Hematopoietic multipotent progenitor cell (in vitro differentiated cells): Measurements from ENCODE around the gene LY6G6F. TPM values are rescaled to one million over a fixed set of nuclear protein-coding genes. Genes with fewer than 3 reads are reported as not detected.

Experiments
- DNase-seq, 3 donors: peaks; one replicate each; pipeline ENCODE4 v3.0.0-alpha.2; 2011 to 2015; ENCODE audit warnings: low read depth in 2 of 3, low spot score in 2 of 3
- small RNA-seq: library from RNA; depleted of rRNA; stranded (forward); fragments of <200 nt; gene quantifications from one replicate; pipeline ENCODE3, GENCODE V24; 2012
- total RNA-seq: library from RNA; depleted of rRNA; stranded (reverse); fragments of >200 nt; gene quantifications from one replicate; pipeline ENCODE4 v1.2.3, GENCODE V29; 2012

The LY6G6F gene
- total RNA-seq, 1 donor: 0.54 TPM

GRCh38 chr6:31737315-31737990 is 30.8 kb downstream of the LY6G6F start:
- DNase-seq: peak in 2 of 3 donors; percentile 68 to 93

- DNase-seq: peak; percentile 51 to 96 (median 92)
These were observed 31.6 kb downstream of the LY6G6F start for GRCh38 chr6:31737991-31738979.

DNA sequence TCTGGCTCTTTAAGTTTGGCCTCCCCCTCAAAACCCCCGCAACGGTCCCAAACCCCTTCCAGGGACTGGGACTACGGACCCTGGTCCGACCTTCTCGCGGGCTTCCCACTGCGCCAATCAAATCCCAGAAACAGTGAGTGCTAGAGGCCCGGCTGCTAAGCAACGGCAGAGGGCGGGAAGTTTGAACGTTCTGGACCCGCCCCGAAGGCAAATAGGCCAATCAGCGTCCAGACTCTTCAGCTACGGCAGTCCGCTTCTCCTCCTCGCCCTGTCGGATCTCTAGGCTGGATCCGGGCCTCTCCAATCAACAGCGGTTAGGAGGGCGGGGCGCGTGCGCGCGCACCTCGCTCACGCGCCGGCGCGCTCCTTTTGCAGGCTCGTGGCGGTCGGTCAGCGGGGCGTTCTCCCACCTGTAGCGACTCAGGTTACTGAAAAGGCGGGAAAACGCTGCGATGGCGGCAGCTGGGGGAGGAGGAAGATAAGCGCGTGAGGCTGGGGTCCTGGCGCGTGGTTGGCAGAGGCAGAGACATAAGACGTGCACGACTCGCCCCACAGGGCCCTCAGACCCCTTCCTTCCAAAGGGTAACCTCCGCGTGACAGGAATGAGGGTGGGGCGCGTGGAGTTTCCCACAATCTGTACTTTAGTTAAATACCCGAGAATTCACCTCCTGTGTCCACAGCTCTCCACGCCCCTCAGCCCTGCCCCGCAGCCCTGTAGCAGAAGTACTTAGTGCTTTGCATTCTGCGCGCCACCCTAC is 33.2 kb downstream of the LY6G6F start, which contains the start of gene MSH5:
Gene MSH5, plus strand, starts transcription at position 367 of the 758 bp plus-strand sequence. CDS start 462 bp downstream, outside the sequence.
- peak; percentile 83 to 98 (median 95) for DNase-seq

GRCh38 chr6:31740397-31741223 is 33.9 kb downstream of the LY6G6F start:
- DNase-seq: no peak

DNA sequence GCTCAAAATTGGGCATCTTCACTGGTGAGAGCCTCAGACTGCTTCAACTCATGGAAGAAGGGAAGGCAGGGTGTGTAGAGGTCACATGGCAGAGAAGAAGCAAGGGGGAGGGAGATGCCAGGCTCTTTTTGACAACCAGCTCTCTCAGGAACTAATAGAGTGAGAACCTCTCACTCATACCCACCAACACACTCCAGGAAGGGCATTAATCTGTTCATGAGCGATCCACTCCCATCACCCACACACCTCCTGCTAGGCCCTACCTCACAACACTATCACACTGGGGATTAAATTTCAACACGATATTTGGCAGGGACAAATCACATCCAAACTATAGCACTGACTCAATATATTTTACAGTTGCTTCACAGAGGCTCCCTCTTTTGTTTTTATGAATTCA is 35.1 kb downstream of the LY6G6F start:
- DNase-seq: no peak

GRCh38 chr6:31742894-31743293 is 36.2 kb downstream of the LY6G6F start:
- no peak for DNase-seq

GRCh38 chr6:31744422-31744821 is 37.8 kb downstream of the LY6G6F start:
- DNase-seq: no peak

DNA sequence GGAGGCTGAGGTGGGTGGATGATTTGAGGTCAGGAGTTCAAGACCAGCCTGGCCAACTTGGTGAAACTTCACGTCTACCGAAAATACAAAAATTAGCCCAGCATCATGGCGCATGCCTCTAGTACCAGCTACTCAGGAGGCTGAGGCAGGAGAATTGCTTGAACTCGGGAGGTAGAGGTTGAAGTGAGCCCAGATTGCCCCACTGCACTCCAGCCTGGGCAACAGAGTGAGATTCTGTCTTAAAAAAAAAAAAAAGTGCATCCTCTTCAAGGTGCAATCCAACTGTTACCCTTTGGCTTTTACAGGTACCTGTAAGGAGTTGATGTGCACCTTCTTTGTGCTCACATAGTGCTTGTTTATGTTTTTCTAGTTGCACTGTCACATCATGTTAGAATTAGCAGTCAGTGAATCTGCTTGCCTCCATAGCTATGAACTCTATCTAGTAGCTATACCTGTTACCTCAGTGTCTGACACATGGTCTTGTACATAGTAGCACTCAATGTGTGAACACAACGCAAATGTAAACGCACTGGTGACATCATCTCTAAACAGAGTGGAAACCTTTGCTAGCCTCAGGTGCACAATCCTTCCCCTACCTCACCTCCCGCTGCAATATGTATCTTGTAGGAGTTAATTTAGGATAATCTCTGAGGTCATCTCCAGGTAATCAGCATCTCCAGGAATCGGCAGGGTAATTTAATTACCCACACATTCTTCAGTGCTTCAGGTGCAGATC is 42.8 kb downstream of the LY6G6F start:
- no peak for DNase-seq

- no peak for DNase-seq
These were observed 43.9 kb downstream of the LY6G6F start for GRCh38 chr6:31750411-31751022.

- no peak for DNase-seq
These were observed 46.2 kb downstream of the LY6G6F start for GRCh38 chr6:31752739-31753319.

- no peak for DNase-seq
These were observed 51.6 kb downstream of the LY6G6F start for GRCh38 chr6:31758281-31758680.

Small RNA genes lying within 50 kb of the gene (small RNA-seq; reads per million reads assigned to genes)
- gene LY6G6D (not detected), gene MIR4646 (not detected), gene RF00019 (not detected), gene RNU6-850P (not detected)

Other genes starting within 250 kb of the LY6G6F start
- gene MICB, start 208.7 kb upstream of the LY6G6F start, total RNA-seq: 15.1 TPM
- gene MCCD1, start 177.9 kb upstream of the LY6G6F start, total RNA-seq: not detected
- gene DDX39B, start 164.9 kb upstream of the LY6G6F start, total RNA-seq: 571 TPM
- gene ATP6V1G2, start 160.3 kb upstream of the LY6G6F start, total RNA-seq: 1.1 TPM
- 33.7 TPM for gene NFKBIL1, start 159.3 kb upstream of the LY6G6F start, total RNA-seq
- under 0.01 TPM for gene LTA, start 134.6 kb upstream of the LY6G6F start, total RNA-seq
- 0.27 TPM for gene TNF, start 131.3 kb upstream of the LY6G6F start, total RNA-seq
- gene LTB, start 124.4 kb upstream of the LY6G6F start, total RNA-seq: 31.0 TPM
- 74.9 TPM for gene LST1, start 120.6 kb upstream of the LY6G6F start, total RNA-seq
- 0.27 TPM for gene NCR3, start 113.9 kb upstream of the LY6G6F start, total RNA-seq
- gene AIF1, start 91.6 kb upstream of the LY6G6F start, total RNA-seq: 66.8 TPM
- gene PRRC2A, start 86.2 kb upstream of the LY6G6F start, total RNA-seq: 117 TPM
- 172 TPM for gene BAG6, start 54.2 kb upstream of the LY6G6F start, total RNA-seq
- gene APOM, start 51.0 kb upstream of the LY6G6F start, total RNA-seq: 3.8 TPM
- 19.1 TPM for gene C6orf47, start 46.1 kb upstream of the LY6G6F start, total RNA-seq
- 16.2 TPM for gene GPANK1, start 41.9 kb upstream of the LY6G6F start, total RNA-seq
- 232 TPM for gene CSNK2B, start 40.8 kb upstream of the LY6G6F start, total RNA-seq
- gene LY6G5B, start 36.9 kb upstream of the LY6G6F start, total RNA-seq: 7.8 TPM
- gene LY6G5C, start 25.8 kb upstream of the LY6G6F start, total RNA-seq: 3.5 TPM
- 75.4 TPM for gene ABHD16A, start 3.5 kb upstream of the LY6G6F start, total RNA-seq
- 1.6 TPM for gene LY6G6D, start 8.5 kb downstream of the LY6G6F start, total RNA-seq
- 0.54 TPM for gene LY6G6C, start 14.9 kb downstream of the LY6G6F start, total RNA-seq
- gene MPIG6B, start 16.5 kb downstream of the LY6G6F start, total RNA-seq: 7.8 TPM
- 223 TPM for gene DDAH2, start 22.4 kb downstream of the LY6G6F start, total RNA-seq
- 794 TPM for gene CLIC1, start 29.7 kb downstream of the LY6G6F start, total RNA-seq
- 32.3 TPM for gene MSH5, start 33.1 kb downstream of the LY6G6F start, total RNA-seq
- 0.27 TPM for gene SAPCD1, start 55.8 kb downstream of the LY6G6F start, total RNA-seq
- 2.4 TPM for gene VWA7, start 70.5 kb downstream of the LY6G6F start, total RNA-seq
- gene VARS1, start 88.9 kb downstream of the LY6G6F start, total RNA-seq: 52.0 TPM
- gene LSM2, start 100.1 kb downstream of the LY6G6F start, total RNA-seq: 70.6 TPM
- gene HSPA1L, start 108.4 kb downstream of the LY6G6F start, total RNA-seq: 1.9 TPM
- 358 TPM for gene HSPA1A, start 108.7 kb downstream of the LY6G6F start, total RNA-seq
- 303 TPM for gene HSPA1B, start 120.9 kb downstream of the LY6G6F start, total RNA-seq
- 51.7 TPM for gene NEU1, start 156.0 kb downstream of the LY6G6F start, total RNA-seq
- 0.81 TPM for gene SLC44A4, start 172.1 kb downstream of the LY6G6F start, total RNA-seq
- gene EHMT2, start 190.8 kb downstream of the LY6G6F start, total RNA-seq: 128 TPM
- 8.9 TPM for gene ZBTB12, start 195.2 kb downstream of the LY6G6F start, total RNA-seq
- 0.54 TPM for gene C2, start 220.9 kb downstream of the LY6G6F start, total RNA-seq
- 0.54 TPM for gene CFB, start 239.2 kb downstream of the LY6G6F start, total RNA-seq